GM13976 (cell line): ENCODE data around the gene EPB42.

Source experiments
- DNase-seq: peaks from one replicate; pipeline ENCODE4 v3.0.0; 2012; ENCODE audit warnings: low spot score
- CTCF ChIP-seq: IDR thresholded peaks from 2 replicates; pipeline ENCODE4 v1.5.1; 2012; ENCODE audit warnings: borderline replicate concordance, mild to moderate bottlenecking; ENCODE audit not compliant: insufficient read depth; ENCODE audit errors: extremely low read depth, missing control alignments, control extremely low read depth
- in situ Hi-C: fragments of 300-500 bp; cut with MboI; formaldehyde crosslinking; loops from one replicate; pipeline ENCODE4 v1.12.0; 2022; ENCODE audit warnings: low sequenced_read_pairs, mixed read lengths, inconsistent platforms; ENCODE audit not compliant: unreplicated experiment

The EPB42 gene

GRCh38 chr15:43251185-43251870 lies 30.5 kb upstream of the EPB42 start:
- in situ Hi-C loops = no loop called here
- TF ChIP-seq CTCF = no peak
- DNase-seq = no peak

- in situ Hi-C loops = no loop called here
- no peak for TF ChIP-seq CTCF
- no peak for DNase-seq
Measured at GRCh38 chr15:43250785-43251184, 30.0 kb upstream of the EPB42 start.

- in situ Hi-C loops = no loop called here
- TF ChIP-seq CTCF = no peak
- DNase-seq = peak; percentile 76
Measured at GRCh38 chr15:43249699-43250203, 28.9 kb upstream of the EPB42 start.

DNA sequence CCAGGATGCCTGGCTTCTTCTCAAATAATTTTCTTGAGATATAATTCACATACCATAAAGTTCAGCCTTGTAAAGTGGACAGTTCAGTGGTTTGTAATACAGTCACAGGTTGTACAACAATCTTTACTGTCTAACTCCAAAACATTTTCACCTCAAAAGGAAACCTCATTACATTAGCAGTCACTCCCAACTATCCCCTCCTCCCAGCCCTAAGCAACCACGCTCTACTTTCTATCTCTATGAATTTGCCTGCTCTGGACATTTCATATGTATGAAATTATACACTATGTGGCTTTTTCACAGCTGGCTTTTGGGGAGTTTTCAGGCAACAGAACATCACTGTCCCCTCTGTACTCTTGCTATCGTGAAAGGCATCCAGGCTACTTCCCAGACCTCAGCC lies 28.4 kb upstream of the EPB42 start:
- in situ Hi-C loops = no loop called here
- no peak for DNase-seq

DNA sequence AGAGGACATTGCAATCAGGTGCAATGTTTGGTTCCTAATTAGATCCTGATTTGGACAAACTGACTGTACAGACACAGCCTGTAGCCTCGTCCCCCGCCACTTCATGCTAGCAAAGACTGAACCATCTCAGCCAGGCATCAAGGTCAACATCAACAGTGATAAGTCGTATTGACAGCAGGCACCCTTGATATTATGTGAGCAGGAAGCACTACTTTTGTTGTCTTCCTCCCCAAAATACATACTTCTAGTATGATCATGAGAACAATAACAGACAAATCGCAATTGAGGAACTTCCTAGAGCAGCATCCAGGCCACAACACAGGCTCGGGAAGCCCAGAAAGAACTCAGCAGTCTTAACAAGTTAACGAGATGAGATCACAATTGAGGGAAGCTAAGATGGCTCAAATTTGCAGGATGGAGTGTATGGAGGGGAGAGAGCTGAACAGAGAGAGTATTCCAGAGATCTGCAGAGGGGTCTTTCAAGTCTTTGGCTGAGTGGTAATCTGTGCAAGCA lies 25.5 kb upstream of the EPB42 start:
- in situ Hi-C loops = no loop called here
- no peak for TF ChIP-seq CTCF
- no peak for DNase-seq

More for the DNA sequence above, 28.4 kb upstream of the EPB42 start:
- no peak for TF ChIP-seq CTCF

- in situ Hi-C loops = no loop called here
- TF ChIP-seq CTCF = no peak
- no peak for DNase-seq
Measured at GRCh38 chr15:43244092-43244491, 23.3 kb upstream of the EPB42 start.
